ENCODE data around the gene BAZ2B. TPM values are rescaled to one million over a fixed set of nuclear protein-coding genes. Genes with fewer than 3 reads are reported as not detected.

Gene BAZ2B
- total and polyA plus RNA-seq, 2 experiments from 2014 or later: 51.7 to 62.9 TPM

DNA sequence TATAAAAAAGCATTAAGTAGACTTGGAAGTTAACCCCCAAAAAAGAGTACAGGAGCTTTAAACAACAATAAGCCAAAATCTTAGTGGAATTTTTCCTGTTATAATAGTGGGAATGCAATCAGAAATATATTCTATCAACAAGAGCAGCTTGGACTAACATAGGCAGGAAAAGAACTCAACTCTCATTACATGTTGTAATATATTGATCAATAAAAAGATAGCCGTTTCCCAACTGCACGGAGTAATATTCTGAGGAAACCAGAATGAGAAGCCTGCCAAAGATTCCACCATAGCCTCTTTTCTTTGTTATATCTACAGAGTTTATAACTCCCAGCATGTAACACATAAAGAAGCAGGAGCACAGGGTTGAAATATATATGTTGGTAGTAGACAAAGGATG is 37.6 kb upstream of the BAZ2B start:
- no peak for ATAC-seq
- H3K4me1 ChIP-seq (ENCODE audit: insufficient read depth): peaks cover 12% of the 10 kb centered on the region; the same call in 1 of the 2 replicates

More for the DNA sequence above, 37.6 kb upstream of the BAZ2B start:
- Histone ChIP-seq H3K79me2 (replicated peaks; ENCODE audit: insufficient read depth) (no peaks in the 10 kb centered on the region), H3K4me2 (no peak overlapping the region), H3K27me3 (ENCODE audit: insufficient read depth) (no peaks in the 10 kb centered on the region), H3F3A (replicated peaks; ENCODE audit: low read depth) (no peaks in the 10 kb centered on the region), H3K36me3 (ENCODE audit: insufficient read depth) (no peaks in the 10 kb centered on the region), H4K20me1 (replicated peaks; ENCODE audit: insufficient read depth) (no peaks in the 10 kb centered on the region), H3K9me2 (ENCODE audit: insufficient read depth) (no peaks in the 10 kb centered on the region), H3K4me3 (no peak overlapping the region), H2AFZ (no peak overlapping the region), H3K27ac (ENCODE audit: low read depth) (no peak overlapping the region)
- Mint-ChIP-seq H3K27me3 (ENCODE audit: insufficient read depth, low read depth, poor library complexity) (no peaks in the 10 kb centered on the region), H3K27ac (no peak overlapping the region), H3K36me3 (ENCODE audit: low read depth) (peaks cover 2% of the 10 kb centered on the region; the same call in 2 of the 3 replicates), H3K4me3 (no peak overlapping the region), H3K4me1 (peaks cover 11% of the 10 kb centered on the region; the same call in 2 of the 3 replicates), H3K9me3 (peaks cover 6% of the 10 kb centered on the region)
- TF ChIP-seq ZNF331 (CRISPR knock-in tag; IDR thresholded peaks at IDR 0.05; ENCODE audit: low read depth): no peak
- TF ChIP-seq, protein P1, sequence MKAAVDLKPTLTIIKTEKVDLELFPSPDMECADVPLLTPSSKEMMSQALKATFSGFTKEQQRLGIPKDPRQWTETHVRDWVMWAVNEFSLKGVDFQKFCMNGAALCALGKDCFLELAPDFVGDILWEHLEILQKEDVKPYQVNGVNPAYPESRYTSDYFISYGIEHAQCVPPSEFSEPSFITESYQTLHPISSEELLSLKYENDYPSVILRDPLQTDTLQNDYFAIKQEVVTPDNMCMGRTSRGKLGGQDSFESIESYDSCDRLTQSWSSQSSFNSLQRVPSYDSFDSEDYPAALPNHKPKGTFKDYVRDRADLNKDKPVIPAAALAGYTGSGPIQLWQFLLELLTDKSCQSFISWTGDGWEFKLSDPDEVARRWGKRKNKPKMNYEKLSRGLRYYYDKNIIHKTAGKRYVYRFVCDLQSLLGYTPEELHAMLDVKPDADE (IDR thresholded peaks at IDR 0.05): no peak
- no peak for TF ChIP-seq NANOG (IDR thresholded peaks at IDR 0.05; ENCODE audit: borderline replicate concordance)
- TF ChIP-seq, protein P2, sequence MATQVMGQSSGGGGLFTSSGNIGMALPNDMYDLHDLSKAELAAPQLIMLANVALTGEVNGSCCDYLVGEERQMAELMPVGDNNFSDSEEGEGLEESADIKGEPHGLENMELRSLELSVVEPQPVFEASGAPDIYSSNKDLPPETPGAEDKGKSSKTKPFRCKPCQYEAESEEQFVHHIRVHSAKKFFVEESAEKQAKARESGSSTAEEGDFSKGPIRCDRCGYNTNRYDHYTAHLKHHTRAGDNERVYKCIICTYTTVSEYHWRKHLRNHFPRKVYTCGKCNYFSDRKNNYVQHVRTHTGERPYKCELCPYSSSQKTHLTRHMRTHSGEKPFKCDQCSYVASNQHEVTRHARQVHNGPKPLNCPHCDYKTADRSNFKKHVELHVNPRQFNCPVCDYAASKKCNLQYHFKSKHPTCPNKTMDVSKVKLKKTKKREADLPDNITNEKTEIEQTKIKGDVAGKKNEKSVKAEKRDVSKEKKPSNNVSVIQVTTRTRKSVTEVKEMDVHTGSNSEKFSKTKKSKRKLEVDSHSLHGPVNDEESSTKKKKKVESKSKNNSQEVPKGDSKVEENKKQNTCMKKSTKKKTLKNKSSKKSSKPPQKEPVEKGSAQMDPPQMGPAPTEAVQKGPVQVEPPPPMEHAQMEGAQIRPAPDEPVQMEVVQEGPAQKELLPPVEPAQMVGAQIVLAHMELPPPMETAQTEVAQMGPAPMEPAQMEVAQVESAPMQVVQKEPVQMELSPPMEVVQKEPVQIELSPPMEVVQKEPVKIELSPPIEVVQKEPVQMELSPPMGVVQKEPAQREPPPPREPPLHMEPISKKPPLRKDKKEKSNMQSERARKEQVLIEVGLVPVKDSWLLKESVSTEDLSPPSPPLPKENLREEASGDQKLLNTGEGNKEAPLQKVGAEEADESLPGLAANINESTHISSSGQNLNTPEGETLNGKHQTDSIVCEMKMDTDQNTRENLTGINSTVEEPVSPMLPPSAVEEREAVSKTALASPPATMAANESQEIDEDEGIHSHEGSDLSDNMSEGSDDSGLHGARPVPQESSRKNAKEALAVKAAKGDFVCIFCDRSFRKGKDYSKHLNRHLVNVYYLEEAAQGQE (IDR thresholded peaks at IDR 0.05; ENCODE audit: unreplicated experiment): no peak
- no peak for TF ChIP-seq EZH2phosphoT487 (IDR thresholded peaks at IDR 0.05; ENCODE audit: unreplicated experiment)
- TF ChIP-seq ZNF114 (CRISPR knock-in tag; IDR thresholded peaks at IDR 0.05): no peak
- TF ChIP-seq, protein P3, sequence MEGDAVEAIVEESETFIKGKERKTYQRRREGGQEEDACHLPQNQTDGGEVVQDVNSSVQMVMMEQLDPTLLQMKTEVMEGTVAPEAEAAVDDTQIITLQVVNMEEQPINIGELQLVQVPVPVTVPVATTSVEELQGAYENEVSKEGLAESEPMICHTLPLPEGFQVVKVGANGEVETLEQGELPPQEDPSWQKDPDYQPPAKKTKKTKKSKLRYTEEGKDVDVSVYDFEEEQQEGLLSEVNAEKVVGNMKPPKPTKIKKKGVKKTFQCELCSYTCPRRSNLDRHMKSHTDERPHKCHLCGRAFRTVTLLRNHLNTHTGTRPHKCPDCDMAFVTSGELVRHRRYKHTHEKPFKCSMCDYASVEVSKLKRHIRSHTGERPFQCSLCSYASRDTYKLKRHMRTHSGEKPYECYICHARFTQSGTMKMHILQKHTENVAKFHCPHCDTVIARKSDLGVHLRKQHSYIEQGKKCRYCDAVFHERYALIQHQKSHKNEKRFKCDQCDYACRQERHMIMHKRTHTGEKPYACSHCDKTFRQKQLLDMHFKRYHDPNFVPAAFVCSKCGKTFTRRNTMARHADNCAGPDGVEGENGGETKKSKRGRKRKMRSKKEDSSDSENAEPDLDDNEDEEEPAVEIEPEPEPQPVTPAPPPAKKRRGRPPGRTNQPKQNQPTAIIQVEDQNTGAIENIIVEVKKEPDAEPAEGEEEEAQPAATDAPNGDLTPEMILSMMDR (conservative IDR thresholded peaks at IDR 0.05; ENCODE audit: low read depth in 2 of 2): no peak
- TF ChIP-seq POLR2AphosphoS5 (IDR thresholded peaks at IDR 0.05; ENCODE audit: low read depth): no peak
- no peak for TF ChIP-seq STAT1 (IDR thresholded peaks at IDR 0.05; ENCODE audit: unreplicated experiment)
- TF ChIP-seq, protein P4, sequence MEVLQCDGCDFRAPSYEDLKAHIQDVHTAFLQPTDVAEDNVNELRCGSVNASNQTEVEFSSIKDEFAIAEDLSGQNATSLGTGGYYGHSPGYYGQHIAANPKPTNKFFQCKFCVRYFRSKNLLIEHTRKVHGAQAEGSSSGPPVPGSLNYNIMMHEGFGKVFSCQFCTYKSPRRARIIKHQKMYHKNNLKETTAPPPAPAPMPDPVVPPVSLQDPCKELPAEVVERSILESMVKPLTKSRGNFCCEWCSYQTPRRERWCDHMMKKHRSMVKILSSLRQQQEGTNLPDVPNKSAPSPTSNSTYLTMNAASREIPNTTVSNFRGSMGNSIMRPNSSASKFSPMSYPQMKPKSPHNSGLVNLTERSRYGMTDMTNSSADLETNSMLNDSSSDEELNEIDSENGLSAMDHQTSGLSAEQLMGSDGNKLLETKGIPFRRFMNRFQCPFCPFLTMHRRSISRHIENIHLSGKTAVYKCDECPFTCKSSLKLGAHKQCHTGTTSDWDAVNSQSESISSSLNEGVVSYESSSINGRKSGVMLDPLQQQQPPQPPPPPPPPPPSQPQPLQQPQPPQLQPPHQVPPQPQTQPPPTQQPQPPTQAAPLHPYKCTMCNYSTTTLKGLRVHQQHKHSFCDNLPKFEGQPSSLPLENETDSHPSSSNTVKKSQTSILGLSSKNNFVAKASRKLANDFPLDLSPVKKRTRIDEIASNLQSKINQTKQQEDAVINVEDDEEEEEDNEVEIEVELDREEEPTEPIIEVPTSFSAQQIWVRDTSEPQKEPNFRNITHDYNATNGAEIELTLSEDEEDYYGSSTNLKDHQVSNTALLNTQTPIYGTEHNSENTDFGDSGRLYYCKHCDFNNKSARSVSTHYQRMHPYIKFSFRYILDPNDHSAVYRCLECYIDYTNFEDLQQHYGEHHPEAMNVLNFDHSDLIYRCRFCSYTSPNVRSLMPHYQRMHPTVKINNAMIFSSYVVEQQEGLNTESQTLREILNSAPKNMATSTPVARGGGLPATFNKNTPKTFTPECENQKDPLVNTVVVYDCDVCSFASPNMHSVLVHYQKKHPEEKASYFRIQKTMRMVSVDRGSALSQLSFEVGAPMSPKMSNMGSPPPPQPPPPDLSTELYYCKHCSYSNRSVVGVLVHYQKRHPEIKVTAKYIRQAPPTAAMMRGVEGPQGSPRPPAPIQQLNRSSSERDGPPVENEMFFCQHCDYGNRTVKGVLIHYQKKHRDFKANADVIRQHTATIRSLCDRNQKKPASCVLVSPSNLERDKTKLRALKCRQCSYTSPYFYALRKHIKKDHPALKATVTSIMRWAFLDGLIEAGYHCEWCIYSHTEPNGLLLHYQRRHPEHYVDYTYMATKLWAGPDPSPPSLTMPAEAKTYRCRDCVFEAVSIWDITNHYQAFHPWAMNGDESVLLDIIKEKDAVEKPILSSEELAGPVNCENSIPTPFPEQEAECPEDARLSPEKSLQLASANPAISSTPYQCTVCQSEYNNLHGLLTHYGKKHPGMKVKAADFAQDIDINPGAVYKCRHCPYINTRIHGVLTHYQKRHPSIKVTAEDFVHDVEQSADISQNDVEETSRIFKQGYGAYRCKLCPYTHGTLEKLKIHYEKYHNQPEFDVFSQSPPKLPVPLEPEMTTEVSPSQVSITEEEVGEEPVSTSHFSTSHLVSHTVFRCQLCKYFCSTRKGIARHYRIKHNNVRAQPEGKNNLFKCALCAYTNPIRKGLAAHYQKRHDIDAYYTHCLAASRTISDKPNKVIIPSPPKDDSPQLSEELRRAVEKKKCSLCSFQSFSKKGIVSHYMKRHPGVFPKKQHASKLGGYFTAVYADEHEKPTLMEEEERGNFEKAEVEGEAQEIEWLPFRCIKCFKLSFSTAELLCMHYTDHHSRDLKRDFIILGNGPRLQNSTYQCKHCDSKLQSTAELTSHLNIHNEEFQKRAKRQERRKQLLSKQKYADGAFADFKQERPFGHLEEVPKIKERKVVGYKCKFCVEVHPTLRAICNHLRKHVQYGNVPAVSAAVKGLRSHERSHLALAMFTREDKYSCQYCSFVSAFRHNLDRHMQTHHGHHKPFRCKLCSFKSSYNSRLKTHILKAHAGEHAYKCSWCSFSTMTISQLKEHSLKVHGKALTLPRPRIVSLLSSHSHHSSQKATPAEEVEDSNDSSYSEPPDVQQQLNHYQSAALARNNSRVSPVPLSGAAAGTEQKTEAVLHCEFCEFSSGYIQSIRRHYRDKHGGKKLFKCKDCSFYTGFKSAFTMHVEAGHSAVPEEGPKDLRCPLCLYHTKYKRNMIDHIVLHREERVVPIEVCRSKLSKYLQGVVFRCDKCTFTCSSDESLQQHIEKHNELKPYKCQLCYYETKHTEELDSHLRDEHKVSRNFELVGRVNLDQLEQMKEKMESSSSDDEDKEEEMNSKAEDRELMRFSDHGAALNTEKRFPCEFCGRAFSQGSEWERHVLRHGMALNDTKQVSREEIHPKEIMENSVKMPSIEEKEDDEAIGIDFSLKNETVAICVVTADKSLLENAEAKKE (CRISPR knock-in tag; IDR thresholded peaks at IDR 0.05): no peak
- no peak for TF ChIP-seq EZH2 (IDR thresholded peaks at IDR 0.05; ENCODE audit: low read depth, unreplicated experiment)
- no peak for TF ChIP-seq JUNB (IDR thresholded peaks at IDR 0.05; ENCODE audit: unreplicated experiment)
- no peak for TF ChIP-seq CREB1 (CRISPR knock-in tag; IDR thresholded peaks at IDR 0.05; ENCODE audit: low read depth)
- DNase-seq (ENCODE audit: low spot score): no peak

All from GM23338 (cell line).